PFSK-1 (cell line): ENCODE results near the gene DDX47.

ENCODE experiments used
- FOXP2 ChIP-seq: optimal IDR thresholded peaks from 2 replicates; pipeline ENCODE3; 2011; ENCODE audit warnings: borderline replicate concordance, control low read depth, inconsistent platforms; ENCODE audit not compliant: insufficient read depth; ENCODE audit errors: extremely low read length, extremely low read depth
- POLR2AphosphoS5 ChIP-seq: IDR thresholded peaks from 2 replicates; pipeline ENCODE4 v1.6.1; 2012; ENCODE audit warnings: low read depth, mild to moderate bottlenecking, control low read depth, low read length, moderate library complexity
- REST ChIP-seq, 2 experiments: IDR thresholded peaks; 2 replicates each; pipeline versions ENCODE4 v1.6.1 to v1.8.0; 2011 to 2012; ENCODE audit warnings: low read depth in 2 of 2, low read length in 2 of 2, control low read depth in 1 of 2, inconsistent platforms in 1 of 2, mild to moderate bottlenecking in 1 of 2, moderate library complexity in 1 of 2; ENCODE audit not compliant: insufficient read depth in 1 of 2
- SIN3A ChIP-seq: IDR thresholded peaks from 2 replicates; pipeline ENCODE4 v1.6.1; 2012; ENCODE audit warnings: mild to moderate bottlenecking, low read length, moderate library complexity, borderline replicate concordance; ENCODE audit not compliant: insufficient read depth
- TAF1 ChIP-seq: IDR thresholded peaks from 2 replicates; pipeline ENCODE4 v1.6.1; 2012; ENCODE audit warnings: low read length, control low read depth, borderline replicate concordance; ENCODE audit not compliant: insufficient read depth

DDX47 gene

DNA sequence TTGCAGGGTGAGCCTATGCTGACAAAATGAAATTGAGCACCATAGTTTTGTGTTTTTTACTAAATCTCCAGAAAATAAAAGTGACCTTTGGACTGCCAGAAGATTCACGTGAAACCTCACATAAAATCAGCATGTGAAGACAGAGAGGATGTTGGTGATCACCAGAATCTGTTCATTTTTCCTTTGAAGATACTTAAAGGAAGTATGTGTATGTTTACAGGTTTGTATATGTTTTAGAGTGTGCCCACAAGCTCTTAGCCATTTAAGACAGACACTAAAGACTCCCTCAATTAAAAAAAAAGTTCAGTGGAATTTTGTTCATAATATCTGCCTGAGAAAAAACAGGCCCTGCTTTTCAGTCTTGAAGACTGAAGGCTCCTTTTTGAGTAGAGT is 25.9 kb downstream of the DDX47 start:
- TF ChIP-seq REST (IDR thresholded peaks at IDR 0.05; ENCODE audit: insufficient read depth in 1 of 2, low read depth in 2 of 2, low read length in 2 of 2) (no peak), POLR2AphosphoS5 (no peak)

- TF ChIP-seq SIN3A (no peak), TAF1 (no peak), POLR2AphosphoS5 (no peak), REST (IDR thresholded peaks at IDR 0.05; ENCODE audit: insufficient read depth in 1 of 2, low read depth in 2 of 2, low read length in 2 of 2) (no peak), FOXP2 (no peak)
Observed at GRCh38 chr12:12839873-12840579, 26.9 kb downstream of the DDX47 start.

DNA sequence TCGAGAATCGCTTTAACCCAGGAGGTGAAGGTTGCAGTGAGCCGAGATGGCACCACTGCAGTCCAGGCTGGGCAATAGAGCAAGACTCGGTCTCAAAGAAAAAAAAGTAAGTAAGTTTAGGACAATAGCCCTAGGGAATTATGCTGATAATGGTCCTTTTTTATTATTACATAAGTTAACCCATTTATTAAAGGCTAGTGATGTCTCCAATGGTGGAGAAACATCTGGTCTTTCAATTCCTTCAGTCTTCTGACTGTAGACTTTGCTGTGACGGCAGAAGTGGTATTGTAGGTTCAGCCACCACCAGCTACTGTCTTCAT is 27.4 kb downstream of the DDX47 start:
- TF ChIP-seq SIN3A (no peak), FOXP2 (no peak)

- TF ChIP-seq SIN3A (no peak), REST (IDR thresholded peaks at IDR 0.05; ENCODE audit: insufficient read depth in 1 of 2, low read depth in 2 of 2, low read length in 2 of 2) (no peak), FOXP2 (no peak), POLR2AphosphoS5 (no peak), TAF1 (no peak)
Observed at GRCh38 chr12:12845794-12846243, 32.7 kb downstream of the DDX47 start.

- TF ChIP-seq FOXP2 (no peak), TAF1 (no peak), POLR2AphosphoS5 (no peak), SIN3A (no peak)
Observed at GRCh38 chr12:12853435-12853834, 40.3 kb downstream of the DDX47 start.

DNA sequence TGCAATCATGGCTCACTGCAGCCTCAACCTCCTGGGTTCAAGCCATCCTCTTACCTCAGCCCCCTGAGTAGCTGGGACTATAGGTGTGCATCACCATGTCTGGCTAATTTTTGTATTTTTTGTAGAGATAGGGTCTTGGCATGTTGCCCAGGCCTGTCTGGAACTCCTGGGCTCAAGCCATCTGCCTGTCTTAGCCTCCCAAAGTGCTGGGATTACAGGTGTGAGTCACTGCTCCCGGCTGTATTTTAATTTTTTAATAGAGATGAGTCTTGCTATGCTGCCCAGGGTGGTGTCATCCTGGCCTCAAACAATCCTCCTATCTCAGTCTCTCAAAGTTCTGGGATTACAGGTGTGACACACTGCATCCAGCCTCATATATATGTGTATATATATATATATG is 46.5 kb downstream of the DDX47 start:
- TF ChIP-seq POLR2AphosphoS5 (no peak), SIN3A (no peak), TAF1 (no peak), FOXP2 (no peak), REST (IDR thresholded peaks at IDR 0.05; ENCODE audit: insufficient read depth in 1 of 2, low read depth in 2 of 2, low read length in 2 of 2) (no peak)
